Neural cell (in vitro differentiated cells): ENCODE measurements around the gene GPC5. TPM values are rescaled to one million over a fixed set of nuclear protein-coding genes. Genes with fewer than 3 reads are reported as not detected.

ENCODE experiments used
- H2AFZ ChIP-seq: fragments of 200-600, 300-800 bp; sonication (generic), shearing (Covaris generic); 2 replicates; pipeline ENCODE4 v1.6.0; 2014; ENCODE audit warnings: low read depth, mild to moderate bottlenecking, antibody characterized with exemption, low read length, moderate library complexity
- H3F3A ChIP-seq: fragments of 200-600 bp; shearing (Covaris generic); 2 replicates; pipeline ENCODE4 v1.6.1; 2016; ENCODE audit warnings: mild to moderate bottlenecking, moderate library complexity, mixed read lengths, antibody characterized with exemption, low read length; ENCODE audit not compliant: insufficient read depth, poor library complexity, severe bottlenecking
- H3K27ac ChIP-seq: fragments of 200-600, 300-800 bp; sonication (generic), shearing (Covaris generic); 2 replicates; pipeline ENCODE4 v1.5.1; 2014; ENCODE audit warnings: mild to moderate bottlenecking, low read length, moderate library complexity
- H3K27me3 ChIP-seq: fragments of 300-800, 200-600 bp; sonication (generic), shearing (Covaris generic); 2 replicates; pipeline ENCODE4 v1.6.0; 2014; ENCODE audit warnings: mild to moderate bottlenecking, low read depth, low read length, moderate library complexity; ENCODE audit not compliant: insufficient read depth
- H3K36me3 ChIP-seq: fragments of 300-800, 200-600 bp; sonication (generic), shearing (Covaris generic); 2 replicates; pipeline ENCODE4 v1.5.1; 2014; ENCODE audit warnings: mild to moderate bottlenecking, antibody characterized with exemption, low read length, moderate library complexity; ENCODE audit not compliant: insufficient read depth
- H3K4me2 ChIP-seq: fragments of 300-800, 200-600 bp; sonication (generic), shearing (Covaris generic); 2 replicates; pipeline ENCODE4 v1.6.0; 2014; ENCODE audit warnings: mild to moderate bottlenecking, low read length
- H3K4me3 ChIP-seq: fragments of 300-800, 200-600 bp; sonication (generic), shearing (Covaris generic); 2 replicates; pipeline ENCODE4 v1.5.1; 2014; ENCODE audit warnings: mild to moderate bottlenecking, low read length, moderate library complexity
- H3K79me2 ChIP-seq: fragments of 200-600 bp; shearing (Covaris generic); replicated peaks from 2 replicates; pipeline ENCODE4 v1.6.0; 2014; ENCODE audit warnings: mild to moderate bottlenecking, low read length, moderate library complexity; ENCODE audit not compliant: insufficient read depth
- H3K9ac ChIP-seq: fragments of 300-800, 200-600 bp; sonication (generic), shearing (Covaris generic); 2 replicates; pipeline ENCODE4 v1.6.1; 2016; ENCODE audit warnings: mild to moderate bottlenecking, low read length, mixed read lengths
- H3K9me2 ChIP-seq: fragments of 200-600 bp; shearing (Covaris generic); 2 replicates; pipeline ENCODE4 v1.6.1; 2016; ENCODE audit warnings: mild to moderate bottlenecking, low read length, mixed read lengths; ENCODE audit not compliant: insufficient read depth
- H3K9me3 ChIP-seq: fragments of 200-600, 300-800 bp; sonication (generic), shearing (Covaris generic); 2 replicates; pipeline ENCODE4 v1.6.1; 2016; ENCODE audit warnings: mild to moderate bottlenecking, mixed run types, low read length, moderate library complexity, mixed read lengths
- H4K20me1 ChIP-seq: fragments of 200-600 bp; shearing (Covaris generic); 2 replicates; pipeline ENCODE4 v1.6.1; 2016; ENCODE audit warnings: mild to moderate bottlenecking, mixed run types; ENCODE audit not compliant: insufficient read depth
- CTCF ChIP-seq: fragments of 450-650 bp; IDR thresholded peaks from 2 replicates; pipeline ENCODE4 v1.5.1; 2014; ENCODE audit warnings: antibody characterized with exemption, mild to moderate bottlenecking, moderate library complexity; ENCODE audit not compliant: poor library complexity, severe bottlenecking
- EP300 ChIP-seq: fragments of 450-650 bp; conservative IDR thresholded peaks from 2 replicates; pipeline ENCODE4 v1.6.1; 2014; ENCODE audit warnings: antibody characterized with exemption, mild to moderate bottlenecking, moderate library complexity; ENCODE audit not compliant: poor library complexity, severe bottlenecking
- EZH2 ChIP-seq: fragments of 200-600, 300-800 bp; shearing (Covaris generic), sonication (generic); IDR thresholded peaks from 2 replicates; pipeline ENCODE4 v1.6.1; 2014; ENCODE audit warnings: antibody characterized with exemption, low read length, borderline replicate concordance, mild to moderate bottlenecking; ENCODE audit not compliant: insufficient read depth, poor library complexity, severe bottlenecking
- MXI1 ChIP-seq: fragments of 450-650 bp; conservative IDR thresholded peaks from 2 replicates; pipeline ENCODE4 v1.6.1; 2014; ENCODE audit warnings: antibody characterized with exemption, mild to moderate bottlenecking; ENCODE audit not compliant: poor library complexity, severe bottlenecking
- POLR2AphosphoS5 ChIP-seq: IDR thresholded peaks from 2 replicates; pipeline ENCODE4 v1.6.1; 2012
- RAD21 ChIP-seq: fragments of 450-650 bp; conservative IDR thresholded peaks from 2 replicates; pipeline ENCODE4 v1.6.1; 2014; ENCODE audit warnings: antibody characterized with exemption, mild to moderate bottlenecking, moderate library complexity
- REST ChIP-seq: IDR thresholded peaks from 2 replicates; pipeline ENCODE4 v1.6.1; 2012; ENCODE audit warnings: borderline replicate concordance
- SMC3 ChIP-seq: fragments of 450-650 bp; conservative IDR thresholded peaks from 2 replicates; pipeline ENCODE4 v1.6.1; 2014; ENCODE audit warnings: antibody characterized with exemption, mild to moderate bottlenecking, moderate library complexity; ENCODE audit not compliant: poor library complexity
- TAF1 ChIP-seq: IDR thresholded peaks from 2 replicates; pipeline ENCODE4 v1.6.1; 2012; ENCODE audit warnings: low read depth
- polyA plus RNA-seq: library from polyadenylated mRNA; depleted of rRNA; stranded (reverse); fragments of >200 nt; gene quantifications from 2 replicates; pipeline ENCODE4 v1.2.3, GENCODE V29; 2014

GPC5 gene
- polyA plus RNA-seq, 1 donor from 2014 or later, result 5.0 TPM

- Histone ChIP-seq H3K79me2 (no peaks in the 10 kb centered on the region), H2AFZ (no peak overlapping the region), H3K27me3 (no peaks in the 10 kb centered on the region), H3K27ac (no peak overlapping the region), H3K4me2 (no peak overlapping the region), H4K20me1 (no peaks in the 10 kb centered on the region), H3K9me2 (no peaks in the 10 kb centered on the region), H3K4me3 (no peak overlapping the region), H3K36me3 (no peaks in the 10 kb centered on the region), H3F3A (no peaks in the 10 kb centered on the region), H3K9me3 (no peaks in the 10 kb centered on the region), H3K9ac (no peak overlapping the region)
- no peak for TF ChIP-seq SMC3
- no peak for TF ChIP-seq REST
- no peak for TF ChIP-seq CTCF
- no peak for TF ChIP-seq RAD21
- no peak for TF ChIP-seq POLR2AphosphoS5
- TF ChIP-seq TAF1, result no peak
- TF ChIP-seq MXI1, result no peak
- TF ChIP-seq EZH2, result no peak
- TF ChIP-seq EP300, result no peak
Observed at GRCh38 chr13:91389186-91389585, 9.2 kb upstream of the GPC5 start.

- H3K4me2 ChIP-seq, result no peak overlapping the region
- H3K27me3 ChIP-seq, result peaks cover 32% of the 10 kb centered on the region
- no peaks in the 10 kb centered on the region for H3K9me3 ChIP-seq
- no peaks in the 10 kb centered on the region for H3K9me2 ChIP-seq
- H3K36me3 ChIP-seq, result no peaks in the 10 kb centered on the region
- no peaks in the 10 kb centered on the region for H3K79me2 ChIP-seq
- H2AFZ ChIP-seq, result no peak overlapping the region
- no peak overlapping the region for H3K27ac ChIP-seq
- H4K20me1 ChIP-seq, result no peaks in the 10 kb centered on the region
- H3K4me3 ChIP-seq, result no peak overlapping the region
- H3F3A ChIP-seq, result no peaks in the 10 kb centered on the region
- no peak for TF ChIP-seq TAF1
- TF ChIP-seq CTCF, result no peak
- no peak for TF ChIP-seq MXI1
- TF ChIP-seq RAD21, result no peak
- TF ChIP-seq SMC3, result no peak
- no peak for TF ChIP-seq REST
- TF ChIP-seq EZH2, result no peak
- no peak for TF ChIP-seq EP300
- no peak for TF ChIP-seq POLR2AphosphoS5
- H3K9ac ChIP-seq, result no peak overlapping the region
Observed at GRCh38 chr13:91397595-91397994, 826 bp upstream of the GPC5 start.
